Osteoblast (primary cell): ENCODE data around the gene AUNIP. TPM values are rescaled to one million over a fixed set of nuclear protein-coding genes. Genes with fewer than 3 reads are reported as not detected.

ENCODE experiments used
- DNase-seq: peaks from one replicate; pipeline ENCODE4 v3.0.0; 2011; ENCODE audit warnings: low spot score, mixed read lengths; ENCODE audit not compliant: insufficient read length; ENCODE audit errors: missing footprints
- H2AFZ ChIP-seq: 2 replicates; pipeline ENCODE4 v1.6.0; 2011; ENCODE audit warnings: mild to moderate bottlenecking, low read length
- H3K27ac ChIP-seq: 2 replicates; pipeline ENCODE4 v1.5.1; 2011; ENCODE audit warnings: mild to moderate bottlenecking, low read depth, low read length, moderate library complexity
- H3K27me3 ChIP-seq: 2 replicates; pipeline ENCODE4 v1.6.0; 2012; ENCODE audit warnings: mild to moderate bottlenecking, control low read depth, inconsistent platforms, low read length, moderate library complexity; ENCODE audit not compliant: insufficient read depth
- H3K36me3 ChIP-seq: 2 replicates; pipeline ENCODE4 v1.5.1; 2011; ENCODE audit warnings: mild to moderate bottlenecking, low read length, control low read depth, moderate library complexity; ENCODE audit not compliant: insufficient read depth
- H3K4me1 ChIP-seq: 2 replicates; pipeline ENCODE4 v1.5.1; 2011; ENCODE audit warnings: mild to moderate bottlenecking, low read length, control low read depth, moderate library complexity; ENCODE audit not compliant: insufficient read depth
- H3K4me2 ChIP-seq: 2 replicates; pipeline ENCODE4 v1.6.0; 2011; ENCODE audit warnings: mild to moderate bottlenecking, low read length; ENCODE audit not compliant: insufficient read depth
- H3K4me3 ChIP-seq: fragments of 200-600 bp; sonication (generic); 3 replicates; pipeline ENCODE4 v1.5.1; 2012; ENCODE audit warnings: mild to moderate bottlenecking, low read length, inconsistent platforms; ENCODE audit not compliant: insufficient read depth
- H3K79me2 ChIP-seq: 2 replicates; pipeline ENCODE4 v1.6.0; 2012; ENCODE audit warnings: mild to moderate bottlenecking, low read length, control low read depth, inconsistent platforms; ENCODE audit not compliant: insufficient read depth
- H3K9me3 ChIP-seq: 2 replicates; pipeline ENCODE4 v1.5.1; 2011; ENCODE audit warnings: low read depth, low read length, control low read depth
- H4K20me1 ChIP-seq: 2 replicates; pipeline ENCODE4 v1.6.0; 2012; ENCODE audit warnings: mild to moderate bottlenecking, low read length, control low read depth; ENCODE audit not compliant: insufficient read depth
- CTCF ChIP-seq: IDR thresholded peaks from 2 replicates; pipeline ENCODE4 v1.5.1; 2011; ENCODE audit warnings: mild to moderate bottlenecking, low read depth, low read length, moderate library complexity; ENCODE audit errors: extremely low read depth
- total RNA-seq: library from RNA; depleted of rRNA; stranded (reverse); fragments of >200 nt; gene quantifications from 2 replicates; pipeline ENCODE4 v1.2.3, GENCODE V29; 2012

AUNIP gene
- total RNA-seq, 1 donor = 0.72 TPM

- H4K20me1 ChIP-seq = peaks cover 7% of the 10 kb centered on the region
- H3K27ac ChIP-seq = no peak overlapping the region
- H3K4me1 ChIP-seq = peaks cover 30% of the 10 kb centered on the region
- peak overlapping the region; percentile 78 for H3K4me2 ChIP-seq
- H3K9me3 ChIP-seq = no peaks in the 10 kb centered on the region
- H3K4me3 ChIP-seq = peak overlapping the region; percentile 71
- peak; percentile 81 for DNase-seq
- no peaks in the 10 kb centered on the region for H3K27me3 ChIP-seq
- H2AFZ ChIP-seq = peak overlapping the region; percentile 91
- no peak for TF ChIP-seq CTCF
- peaks cover 3% of the 10 kb centered on the region for H3K36me3 ChIP-seq
- H3K79me2 ChIP-seq = peaks cover 28% of the 10 kb centered on the region
Measured at GRCh38 chr1:25799352-25799934, 59.8 kb downstream of the AUNIP start.

GRCh38 chr1:25798666-25799351, 60.4 kb downstream of the AUNIP start:
- H4K20me1 ChIP-seq = peaks cover 4% of the 10 kb centered on the region
- H3K79me2 ChIP-seq = peaks cover 28% of the 10 kb centered on the region
- H2AFZ ChIP-seq = no peak overlapping the region
- no peak overlapping the region for H3K4me3 ChIP-seq
- peak; percentile 75 for DNase-seq
- H3K36me3 ChIP-seq = peaks cover 3% of the 10 kb centered on the region
- no peaks in the 10 kb centered on the region for H3K27me3 ChIP-seq
- no peak overlapping the region for H3K4me2 ChIP-seq
- peaks cover 31% of the 10 kb centered on the region for H3K4me1 ChIP-seq
- no peak for TF ChIP-seq CTCF
- no peaks in the 10 kb centered on the region for H3K9me3 ChIP-seq
- no peak overlapping the region for H3K27ac ChIP-seq

- peak; percentile 95 for DNase-seq
- Histone ChIP-seq H3K27me3 (no peaks in the 10 kb centered on the region), H3K27ac (no peak overlapping the region), H3K4me2 (no peak overlapping the region), H3K36me3 (peaks cover 3% of the 10 kb centered on the region), H4K20me1 (peaks cover 3% of the 10 kb centered on the region), H3K4me1 (peaks cover 31% of the 10 kb centered on the region), H3K79me2 (peaks cover 26% of the 10 kb centered on the region), H3K4me3 (no peak overlapping the region), H3K9me3 (no peaks in the 10 kb centered on the region), H2AFZ (no peak overlapping the region)
- TF ChIP-seq CTCF = peak; percentile 62
Measured at GRCh38 chr1:25797939-25798338, 61.3 kb downstream of the AUNIP start.

- Histone ChIP-seq H4K20me1 (peaks cover under 1% of the 10 kb centered on the region), H3K79me2 (peaks cover 17% of the 10 kb centered on the region), H3K9me3 (no peaks in the 10 kb centered on the region), H3K4me3 (no peak overlapping the region), H3K36me3 (peaks cover 3% of the 10 kb centered on the region), H3K4me2 (no peak overlapping the region), H3K27me3 (no peaks in the 10 kb centered on the region), H3K4me1 (peaks cover 27% of the 10 kb centered on the region), H2AFZ (no peak overlapping the region), H3K27ac (no peak overlapping the region)
- DNase-seq = peak; percentile 97
- peak; percentile 85 for TF ChIP-seq CTCF
Measured at GRCh38 chr1:25796811-25797458, 62.3 kb downstream of the AUNIP start.
